GM21529 (cell line): ENCODE results near the gene MIR17HG.

Experiments used
- ATAC-seq: cut with Tn5 transposase; IDR thresholded peaks from one replicate; pipeline ENCODE4 v1.9.1; 2021; ENCODE audit not compliant: unreplicated experiment

Gene MIR17HG

GRCh38 chr13:91368101-91368500 lies 20.6 kb downstream of the MIR17HG start:
- no peak for ATAC-seq

GRCh38 chr13:91368676-91369440 lies 21.4 kb downstream of the MIR17HG start:
- peak; percentile 39 for ATAC-seq

DNA sequence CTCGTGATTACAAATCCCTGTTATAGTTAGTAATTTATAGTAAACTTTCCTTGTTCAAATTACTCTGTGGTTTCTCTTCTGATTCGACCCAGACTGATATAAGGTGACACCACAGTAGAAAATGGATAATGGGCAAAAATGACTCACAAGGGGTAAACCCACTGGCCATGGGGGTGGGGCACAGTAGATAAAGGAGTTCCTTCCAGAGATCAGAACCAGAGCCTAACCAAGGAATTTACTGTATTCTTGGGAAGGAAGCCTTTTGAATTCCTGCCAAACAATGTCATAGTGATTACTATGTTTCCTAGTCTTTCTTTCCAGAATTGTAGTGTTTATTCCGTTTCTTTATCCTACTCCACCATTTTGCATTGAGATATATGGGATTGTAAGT lies 21.9 kb downstream of the MIR17HG start:
- peak; percentile 39 for ATAC-seq

DNA sequence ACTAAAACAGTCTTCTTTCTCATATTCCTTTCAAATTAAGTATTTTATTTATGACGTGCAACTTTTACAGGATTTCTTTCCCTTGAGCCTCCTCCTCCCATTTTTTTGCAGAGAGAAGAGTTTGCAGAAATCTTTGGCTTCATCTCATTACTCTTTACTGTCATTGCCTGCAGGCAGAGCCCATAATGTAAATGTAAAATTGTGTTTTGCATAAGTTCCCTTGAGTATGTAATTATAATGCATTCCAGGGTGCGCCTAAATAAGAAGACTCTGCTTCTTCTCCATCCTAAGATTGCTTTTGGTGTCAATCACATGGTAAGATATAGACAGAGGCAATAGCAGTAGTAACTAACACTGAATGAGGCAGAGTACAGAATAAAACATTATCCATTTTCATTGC lies 23.0 kb downstream of the MIR17HG start:
- no peak for ATAC-seq

- ATAC-seq = no peak
These were observed 25.4 kb downstream of the MIR17HG start for GRCh38 chr13:91372911-91373310.

DNA sequence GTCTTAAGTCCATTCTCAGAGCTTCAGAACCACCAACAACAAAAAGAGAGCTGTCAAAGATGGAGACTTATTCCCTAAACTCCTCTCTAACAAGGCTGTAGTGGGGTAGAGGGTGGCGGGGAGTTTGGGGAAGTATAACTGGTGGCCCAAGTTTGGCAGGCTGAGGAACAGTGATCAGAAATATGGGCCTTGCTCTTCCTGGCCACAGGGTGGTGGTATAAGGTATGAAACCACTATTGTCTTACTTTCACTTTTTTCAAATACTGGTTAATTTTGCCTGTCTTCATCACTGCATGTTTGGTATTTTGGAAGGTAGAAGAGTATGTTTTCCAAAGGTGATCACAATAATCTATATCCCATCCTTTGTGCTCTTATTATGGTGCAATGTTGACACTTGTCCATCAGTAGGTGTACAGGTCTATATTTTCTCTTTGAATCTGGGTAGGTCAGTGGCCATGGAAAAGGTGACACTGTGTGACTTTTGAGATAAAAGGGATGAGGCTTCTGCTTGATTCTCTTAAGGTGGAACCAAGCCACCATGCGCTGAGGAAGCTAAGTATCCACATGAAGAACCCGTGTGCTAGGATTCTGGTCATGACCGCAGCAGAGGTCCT lies 27.7 kb downstream of the MIR17HG start:
- peak; percentile 98 for ATAC-seq

DNA sequence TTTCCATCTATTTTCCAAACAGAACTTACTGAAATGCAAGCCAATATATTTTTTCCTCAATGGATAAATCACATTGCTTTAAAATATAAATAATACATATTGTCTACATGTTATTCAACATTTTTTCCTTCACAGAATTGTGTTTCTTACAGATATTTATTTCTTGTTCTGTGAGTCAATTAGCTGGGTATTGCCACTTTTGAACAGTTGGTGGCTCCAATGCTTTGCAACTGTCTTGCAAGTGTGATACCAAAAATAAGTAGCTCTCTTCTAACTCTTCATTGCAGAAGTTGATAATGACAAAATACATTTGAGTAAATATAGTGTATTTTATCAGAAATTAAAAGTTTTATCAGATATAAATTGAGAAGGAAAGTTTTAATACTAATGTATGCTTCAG lies 33.9 kb downstream of the MIR17HG start:
- no peak for ATAC-seq

DNA sequence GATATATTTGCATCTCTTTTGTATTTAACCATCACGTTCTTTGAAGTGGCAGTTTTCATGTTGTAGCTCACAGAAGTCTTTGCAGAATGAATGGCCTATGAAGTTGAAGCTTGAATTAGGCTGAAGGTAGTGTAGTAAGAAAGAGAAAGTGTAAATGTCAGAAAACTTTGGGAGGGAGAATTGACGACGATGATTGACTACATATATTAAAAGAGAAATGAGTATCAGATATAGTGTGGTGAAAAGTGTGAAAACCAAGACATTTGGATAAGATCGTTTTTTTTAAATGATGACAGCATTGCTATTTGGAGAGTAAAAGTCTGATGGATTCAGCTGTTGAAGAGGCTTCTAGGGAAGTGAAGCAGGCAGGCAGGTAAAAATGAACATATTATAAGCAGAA lies 36.3 kb downstream of the MIR17HG start:
- ATAC-seq = no peak

- ATAC-seq = no peak
These were observed 37.4 kb downstream of the MIR17HG start for GRCh38 chr13:91384896-91385295.

- ATAC-seq = no peak
These were observed 41.7 kb downstream of the MIR17HG start for GRCh38 chr13:91389186-91389585.

DNA sequence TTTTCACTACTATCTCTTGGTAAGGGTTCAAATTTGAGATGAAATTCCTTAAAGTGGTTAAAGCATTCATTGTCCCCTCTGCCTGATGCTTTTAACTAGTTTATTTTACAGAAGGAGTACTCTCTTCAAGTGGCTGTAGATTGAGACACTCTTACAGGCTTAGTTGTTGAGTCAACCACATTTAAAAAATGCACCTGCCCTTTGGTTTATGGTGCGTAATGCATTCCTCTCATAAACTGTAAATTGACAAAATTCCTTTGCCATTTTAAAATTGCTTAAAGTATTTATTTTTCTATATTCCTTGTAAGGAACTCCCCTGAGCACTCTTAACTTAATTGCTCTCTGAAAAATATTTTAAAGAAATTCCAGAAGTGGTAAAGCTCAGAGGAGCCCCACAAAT lies 50.1 kb downstream of the MIR17HG start:
- ATAC-seq = no peak

GRCh38 chr13:91398413-91399188 lies 51.1 kb downstream of the MIR17HG start, which contains the start of gene GPC5:
Gene GPC5 (plus strand): TSS chr13:91398621.
- peak; percentile 96 for ATAC-seq

- peak; percentile 15 for ATAC-seq
These were observed 51.9 kb downstream of the MIR17HG start for GRCh38 chr13:91399189-91400062.

DNA sequence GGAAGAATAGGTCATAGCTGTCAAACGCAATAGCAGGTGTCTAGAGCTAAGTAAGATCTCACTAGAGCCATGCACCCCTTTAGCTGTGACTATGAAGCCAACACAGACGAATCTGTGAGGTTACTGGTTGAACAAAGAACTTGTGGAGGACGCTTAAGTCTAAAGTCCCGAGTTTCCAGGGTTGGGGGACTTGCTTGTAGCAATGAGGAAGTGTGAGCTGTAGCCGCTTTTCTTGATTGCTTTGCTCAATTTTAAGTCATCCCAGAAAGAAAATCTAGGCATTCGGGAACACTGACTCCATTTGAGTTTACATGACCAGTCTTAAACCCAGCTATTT lies 52.5 kb downstream of the MIR17HG start:
- no peak for ATAC-seq

DNA sequence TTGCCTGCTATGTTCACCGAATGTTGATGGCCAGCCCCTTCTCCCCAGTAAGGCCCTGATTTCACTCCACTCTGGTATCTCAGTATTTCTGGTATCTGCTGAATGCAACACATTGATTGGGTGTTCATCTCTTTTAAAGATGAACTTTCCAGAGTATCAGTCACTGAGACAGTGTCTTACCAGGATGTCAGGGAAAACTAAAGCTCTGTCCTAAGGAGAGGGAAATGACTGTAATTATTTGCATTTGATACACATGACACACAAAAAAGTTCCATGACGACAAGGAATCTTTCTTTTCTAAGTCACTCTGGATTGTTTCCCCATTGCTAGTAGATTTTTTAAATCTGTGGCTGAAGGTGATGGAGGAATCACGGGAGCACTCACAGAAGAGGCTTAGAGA lies 53.2 kb downstream of the MIR17HG start:
- no peak for ATAC-seq

DNA sequence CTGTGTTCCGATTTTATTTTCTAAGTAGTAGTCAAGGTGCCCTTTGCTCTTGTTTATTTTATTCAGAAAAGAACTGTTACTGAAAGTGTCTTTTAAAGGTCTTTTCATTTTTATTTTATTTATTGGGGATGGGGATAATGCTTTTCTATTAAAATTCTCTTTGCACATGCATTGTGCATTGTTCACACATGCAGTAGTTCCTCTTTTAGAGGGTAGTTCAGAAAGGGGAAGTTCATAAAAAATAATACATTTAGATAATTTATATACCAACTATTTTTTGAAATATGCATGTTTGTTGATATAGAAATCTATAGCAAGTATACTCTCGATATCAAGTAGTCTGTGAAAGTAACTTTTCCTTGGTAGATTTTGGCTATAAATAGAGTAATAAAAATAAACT lies 54.4 kb downstream of the MIR17HG start:
- ATAC-seq = no peak
